GM19468 (cell line): Measurements from ENCODE around the gene PLCG1.

ENCODE experiments used
- ATAC-seq: cut with Tn5 transposase; IDR thresholded peaks from one replicate; pipeline ENCODE4 v1.9.1; 2021; ENCODE audit warnings: mild to moderate bottlenecking, moderate library complexity, moderate number of reproducible peaks; ENCODE audit not compliant: unreplicated experiment; ENCODE audit errors: extremely low read depth

The PLCG1 gene

DNA sequence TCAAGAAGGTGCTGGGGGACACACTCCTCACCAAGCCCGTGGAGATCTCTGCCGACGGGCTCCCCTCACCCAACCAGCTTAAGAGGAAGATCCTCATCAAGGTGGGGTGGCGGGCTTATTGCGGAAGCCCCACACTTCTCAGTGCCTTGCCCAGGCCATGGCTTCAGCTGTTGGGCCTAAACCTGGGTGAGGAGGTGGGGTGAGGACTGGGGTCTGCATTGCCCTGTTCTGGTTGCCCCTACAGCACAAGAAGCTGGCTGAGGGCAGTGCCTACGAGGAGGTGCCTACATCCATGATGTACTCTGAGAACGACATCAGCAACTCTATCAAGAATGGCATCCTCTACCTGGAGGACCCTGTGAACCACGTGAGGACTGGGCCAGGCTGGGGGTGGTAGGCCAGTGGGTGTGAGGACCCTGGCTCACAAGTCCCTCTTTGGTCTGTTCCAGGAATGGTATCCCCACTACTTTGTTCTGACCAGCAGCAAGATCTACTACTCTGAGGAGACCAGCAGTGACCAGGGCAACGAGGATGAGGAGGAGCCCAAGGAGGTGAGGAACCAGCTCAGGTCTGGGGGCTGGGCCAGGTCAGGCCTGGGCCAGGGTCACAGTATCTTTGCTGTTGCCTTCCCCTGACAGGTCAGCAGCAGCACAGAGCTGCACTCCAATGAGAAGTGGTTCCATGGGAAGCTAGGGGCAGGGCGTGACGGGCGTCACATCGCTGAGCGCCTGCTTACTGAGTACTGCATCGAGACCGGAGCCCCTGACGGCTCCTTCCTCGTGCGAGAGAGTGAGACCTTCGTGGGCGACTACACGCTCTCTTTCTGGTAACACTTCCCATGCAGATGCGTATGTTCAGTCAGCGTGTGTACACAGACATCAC is 27.9 kb downstream of the PLCG1 start:
- ATAC-seq, result no peak

DNA sequence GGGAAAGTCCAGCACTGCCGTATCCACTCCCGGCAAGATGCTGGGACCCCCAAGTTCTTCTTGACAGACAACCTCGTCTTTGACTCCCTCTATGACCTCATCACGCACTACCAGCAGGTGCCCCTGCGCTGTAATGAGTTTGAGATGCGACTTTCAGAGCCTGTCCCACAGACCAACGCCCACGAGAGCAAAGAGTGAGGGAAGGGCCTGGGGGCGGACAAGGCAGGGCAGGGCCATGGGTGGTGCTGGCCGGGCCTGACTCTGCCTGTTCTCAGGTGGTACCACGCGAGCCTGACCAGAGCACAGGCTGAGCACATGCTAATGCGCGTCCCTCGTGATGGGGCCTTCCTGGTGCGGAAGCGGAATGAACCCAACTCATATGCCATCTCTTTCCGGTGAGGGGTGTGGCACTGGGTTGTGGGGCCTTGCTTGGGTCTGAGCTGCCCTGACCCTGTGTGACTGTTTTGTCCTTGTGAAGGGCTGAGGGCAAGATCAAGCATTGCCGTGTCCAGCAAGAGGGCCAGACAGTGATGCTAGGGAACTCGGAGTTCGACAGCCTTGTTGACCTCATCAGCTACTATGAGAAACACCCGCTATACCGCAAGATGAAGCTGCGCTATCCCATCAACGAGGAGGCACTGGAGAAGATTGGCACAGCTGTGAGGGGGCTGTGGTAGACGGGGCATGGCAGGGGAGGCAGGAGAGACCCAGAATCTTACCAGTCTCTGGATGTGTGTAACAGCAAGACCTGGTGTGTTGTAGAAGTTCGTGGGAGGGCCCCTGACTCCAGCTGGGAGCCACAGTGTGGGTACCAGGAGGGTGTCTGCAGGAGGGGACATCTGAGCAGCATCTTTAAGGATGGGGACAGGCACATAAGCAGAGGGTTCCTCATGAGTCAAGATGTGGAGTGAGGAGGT is 29.1 kb downstream of the PLCG1 start:
- no peak for ATAC-seq

DNA sequence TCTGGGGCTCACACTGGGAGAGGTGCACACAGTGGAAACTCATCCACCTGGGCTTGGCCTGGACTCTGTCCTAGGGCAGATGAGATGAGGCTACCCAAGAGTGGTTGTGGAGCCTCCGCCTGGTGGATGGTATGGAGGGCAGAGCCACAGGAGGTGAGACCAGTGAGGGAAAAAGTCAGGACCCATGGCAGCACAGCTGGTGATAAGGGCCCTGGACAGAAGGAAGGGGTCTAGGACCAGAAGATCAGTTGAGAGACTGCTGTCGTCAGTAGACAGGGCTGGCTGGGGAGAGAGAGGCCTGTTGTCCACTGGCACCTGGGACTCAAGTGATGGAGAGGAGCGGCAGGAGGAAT is 29.8 kb downstream of the PLCG1 start:
- ATAC-seq, result no peak

- ATAC-seq, result no peak
These were observed 30.3 kb downstream of the PLCG1 start for GRCh38 chr20:41167481-41168253.

- ATAC-seq, result no peak
These were observed 31.2 kb downstream of the PLCG1 start for GRCh38 chr20:41168281-41169161.

GRCh38 chr20:41169162-41169690 is 31.9 kb downstream of the PLCG1 start:
- no peak for ATAC-seq

DNA sequence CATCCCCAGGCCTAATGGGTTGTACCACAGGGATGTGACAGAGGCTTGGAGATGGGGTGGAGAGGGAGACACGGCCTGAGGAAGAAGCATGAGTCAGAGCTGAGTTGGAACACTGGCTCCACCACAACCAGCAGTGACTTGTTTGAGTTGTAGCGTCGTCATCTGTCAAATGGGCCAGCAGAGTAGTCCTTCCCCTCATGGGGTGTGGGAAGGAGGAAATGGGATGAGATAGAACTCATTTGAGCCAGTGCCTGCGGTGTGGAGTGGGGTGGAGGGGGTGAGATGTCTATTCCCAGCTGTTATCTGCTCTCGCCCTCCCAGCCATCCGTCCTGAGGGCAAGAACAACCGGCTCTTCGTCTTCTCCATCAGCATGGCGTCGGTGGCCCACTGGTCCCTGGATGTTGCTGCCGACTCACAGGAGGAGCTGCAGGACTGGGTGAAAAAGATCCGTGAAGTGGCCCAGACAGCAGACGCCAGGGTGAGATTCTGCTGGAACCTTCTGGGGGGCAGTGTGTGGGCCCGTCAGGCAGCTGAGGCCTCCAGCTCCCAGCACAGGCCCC is 32.5 kb downstream of the PLCG1 start:
- no peak for ATAC-seq

DNA sequence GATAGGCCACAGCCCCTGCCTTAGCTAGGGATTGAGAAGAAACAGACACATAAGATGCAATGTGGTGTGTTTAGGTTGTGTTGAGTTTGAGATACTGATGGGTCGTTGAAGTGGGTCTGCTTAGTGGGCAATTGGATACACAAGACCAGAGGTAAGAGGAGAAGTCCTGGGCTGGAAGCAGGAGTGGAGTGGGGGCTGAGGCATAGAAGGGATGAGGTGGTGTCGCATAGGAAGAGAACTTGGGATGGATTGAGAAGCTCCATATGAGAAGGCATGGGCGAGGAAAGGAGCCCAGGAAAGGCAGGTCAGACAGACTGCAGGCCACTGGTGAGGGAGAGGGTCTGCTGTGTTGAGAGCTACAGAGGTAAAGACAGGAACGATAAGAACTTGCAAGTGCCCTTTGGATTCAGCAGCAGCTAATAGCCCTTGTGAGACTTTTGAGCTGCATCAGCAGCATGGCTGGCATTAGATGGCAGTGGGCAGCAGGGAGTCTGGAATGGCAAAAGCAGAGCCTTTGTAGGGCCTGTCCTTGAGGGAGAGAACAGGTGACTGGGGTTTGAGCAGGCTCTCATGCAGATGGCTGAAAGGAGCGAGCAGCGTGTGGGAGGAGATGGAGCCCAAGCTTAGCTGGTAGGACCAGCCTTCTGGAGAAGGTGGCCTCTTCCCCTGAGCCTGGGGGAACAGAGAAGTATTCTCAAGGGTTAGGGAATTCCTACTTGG is 33.2 kb downstream of the PLCG1 start:
- ATAC-seq, result no peak

DNA sequence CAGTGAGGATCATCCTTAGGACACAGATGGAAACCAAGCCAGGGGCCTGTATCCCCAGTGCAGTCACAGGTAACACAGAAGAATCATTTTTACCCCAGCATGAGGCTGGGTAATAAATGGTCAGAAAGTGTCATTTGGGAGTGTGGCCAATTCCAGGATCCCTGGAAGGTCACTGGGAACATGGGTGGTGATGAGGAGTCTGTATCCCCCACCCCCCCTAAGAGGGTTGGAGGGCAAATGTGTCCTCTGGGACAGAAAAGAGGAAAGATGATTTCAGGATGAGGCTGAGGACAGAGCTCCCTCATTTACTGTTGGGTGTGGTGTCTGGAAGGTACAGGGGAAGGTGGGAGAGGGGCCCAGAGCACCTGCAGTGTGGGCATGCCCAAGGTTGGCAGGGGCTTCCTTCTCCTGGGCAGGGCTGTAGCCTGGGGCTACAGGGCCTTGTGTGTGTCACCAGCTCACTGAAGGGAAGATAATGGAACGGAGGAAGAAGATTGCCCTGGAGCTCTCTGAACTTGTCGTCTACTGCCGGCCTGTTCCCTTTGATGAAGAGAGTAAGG is 34.5 kb downstream of the PLCG1 start:
- no peak for ATAC-seq

GRCh38 chr20:41172296-41173140 is 35.2 kb downstream of the PLCG1 start:
- ATAC-seq, result no peak

DNA sequence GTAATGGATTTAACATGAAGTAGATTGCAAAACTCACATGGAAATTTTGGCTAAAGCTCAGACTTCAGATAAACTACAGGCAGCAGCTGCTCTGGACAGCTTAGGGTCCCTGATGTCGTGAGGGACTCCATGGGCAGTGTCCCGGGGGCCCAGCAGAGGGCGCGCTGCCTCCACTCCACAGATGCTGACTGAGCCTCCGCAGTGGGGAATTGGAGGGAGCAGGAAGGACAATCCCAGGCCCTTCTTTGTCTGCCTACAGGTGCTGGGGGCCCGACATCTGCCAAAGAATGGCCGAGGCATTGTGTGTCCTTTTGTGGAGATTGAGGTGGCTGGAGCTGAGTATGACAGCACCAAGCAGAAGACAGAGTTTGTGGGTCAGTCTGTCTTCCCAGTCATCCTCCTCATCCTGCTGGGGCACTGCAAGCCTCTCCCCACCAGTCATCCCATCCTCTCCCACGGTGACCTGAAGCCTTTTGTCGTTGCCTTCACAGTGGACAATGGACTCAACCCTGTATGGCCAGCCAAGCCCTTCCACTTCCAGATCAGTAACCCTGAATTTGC is 35.9 kb downstream of the PLCG1 start:
- ATAC-seq, result no peak

- no peak for ATAC-seq
These were observed 36.5 kb downstream of the PLCG1 start for GRCh38 chr20:41173791-41174341.

DNA sequence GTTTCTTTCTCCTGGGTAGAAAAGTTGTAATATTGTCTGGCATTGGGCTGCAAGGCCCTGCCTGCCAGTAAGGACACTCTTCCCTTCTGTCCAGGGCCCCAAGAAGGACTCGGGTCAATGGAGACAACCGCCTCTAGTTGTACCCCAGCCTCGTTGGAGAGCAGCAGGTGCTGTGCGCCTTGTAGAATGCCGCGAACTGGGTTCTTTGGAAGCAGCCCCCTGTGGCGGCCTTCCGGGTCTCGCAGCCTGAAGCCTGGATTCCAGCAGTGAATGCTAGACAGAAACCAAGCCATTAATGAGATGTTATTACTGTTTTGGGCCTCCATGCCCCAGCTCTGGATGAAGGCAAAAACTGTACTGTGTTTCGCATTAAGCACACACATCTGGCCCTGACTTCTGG is 37.0 kb downstream of the PLCG1 start:
- no peak for ATAC-seq

DNA sequence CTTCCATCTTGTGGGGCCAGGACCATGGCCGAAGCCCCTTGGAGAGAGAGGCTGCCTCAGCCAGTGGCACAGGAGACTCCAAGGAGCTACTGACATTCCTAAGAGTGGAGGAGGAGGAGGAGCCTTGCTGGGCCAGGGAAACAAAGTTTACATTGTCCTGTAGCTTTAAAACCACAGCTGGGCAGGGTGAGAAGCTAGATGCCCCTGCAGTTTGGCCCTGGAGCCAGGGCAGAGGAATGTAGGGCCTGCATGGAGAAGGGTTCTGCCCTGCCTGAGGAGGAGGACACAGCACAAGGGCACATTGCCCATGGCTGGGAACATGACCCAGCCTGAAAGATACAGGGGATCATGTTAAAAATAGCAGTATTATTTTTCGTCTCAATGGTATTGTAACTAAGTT is 37.4 kb downstream of the PLCG1 start:
- no peak for ATAC-seq

DNA sequence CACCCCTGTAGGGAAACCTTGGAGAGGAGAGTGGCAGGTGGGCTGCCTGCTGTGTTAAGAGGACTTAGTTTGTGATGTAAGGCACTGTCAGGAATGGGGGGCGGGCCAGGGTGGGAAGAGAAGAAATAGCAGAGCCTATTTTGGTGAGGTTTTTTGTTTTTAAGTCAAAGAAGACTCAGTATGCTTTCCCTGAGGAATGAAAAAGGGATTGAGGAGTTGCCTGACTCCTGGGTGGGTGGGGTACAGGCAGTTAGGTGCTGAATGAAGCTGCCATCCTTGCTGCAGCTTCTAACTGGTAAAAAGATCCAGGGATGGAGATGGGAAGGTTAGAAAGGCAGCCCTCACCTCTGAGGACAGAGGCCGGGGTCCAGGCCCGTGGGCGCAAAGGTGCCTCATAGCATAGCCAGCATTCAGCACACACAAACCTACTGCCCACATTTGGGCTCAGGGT is 37.9 kb downstream of the PLCG1 start:
- no peak for ATAC-seq

DNA sequence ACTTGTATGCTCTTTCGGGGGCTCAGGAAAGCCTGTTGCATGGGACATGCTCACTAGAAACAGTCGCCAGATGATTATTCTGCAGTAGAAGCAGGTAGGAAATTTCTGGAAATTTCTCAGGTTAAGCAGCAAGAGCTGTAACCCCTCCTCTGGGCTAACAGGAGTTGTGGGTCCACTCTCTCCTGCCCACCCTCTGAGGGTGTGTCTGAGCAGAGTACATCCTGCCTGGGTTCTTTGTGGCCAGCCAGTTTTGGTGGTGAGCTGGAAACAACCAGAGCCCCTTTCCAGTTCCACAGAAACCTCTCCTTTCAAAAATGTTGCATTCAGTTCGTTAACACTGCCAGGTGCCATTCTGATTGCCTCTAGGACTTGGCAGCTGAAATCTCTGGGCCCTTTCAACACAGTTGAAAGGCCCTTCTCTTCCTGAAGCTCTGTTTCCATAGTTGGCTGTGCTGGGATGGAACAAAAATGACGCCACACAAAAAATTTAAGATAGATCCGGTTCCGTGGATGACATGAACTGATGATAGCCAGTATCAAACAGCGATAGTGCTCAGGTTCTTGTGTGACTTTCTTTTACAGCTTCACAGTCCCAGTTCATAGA is 38.5 kb downstream of the PLCG1 start:
- ATAC-seq, result no peak
